H9 (cell line): ENCODE measurements around the gene VAV3. TPM values are rescaled to one million over a fixed set of nuclear protein-coding genes. Genes with fewer than 3 reads are reported as not detected.

Experiments
- DNase-seq: peaks from one replicate; pipeline ENCODE4 v3.0.0-alpha.2; 2017
- H2AFZ ChIP-seq: one replicate; pipeline ENCODE4 v1.6.1; 2013; ENCODE audit warnings: mild to moderate bottlenecking, low read length, control low read depth, moderate library complexity
- H2AK5ac ChIP-seq: 2 replicates; pipeline ENCODE4 v1.6.1; 2013; ENCODE audit warnings: low read length, control low read depth, mixed read lengths; ENCODE audit not compliant: insufficient read length
- H2BK120ac ChIP-seq: one replicate; pipeline ENCODE4 v1.6.1; 2013; ENCODE audit warnings: low read depth, mild to moderate bottlenecking, low read length, control low read depth, inconsistent platforms; ENCODE audit not compliant: poor library complexity, severe bottlenecking
- H2BK12ac ChIP-seq: 2 replicates; pipeline ENCODE4 v1.6.1; 2013; ENCODE audit warnings: low read length, control low read depth, mixed read lengths, low read depth; ENCODE audit not compliant: insufficient read length
- H2BK15ac ChIP-seq: 2 replicates; pipeline ENCODE4 v1.6.1; 2013; ENCODE audit warnings: low read depth, low read length, control low read depth
- H2BK20ac ChIP-seq: one replicate; pipeline ENCODE4 v1.6.1; 2013; ENCODE audit warnings: low read depth, mild to moderate bottlenecking, low read length, control low read depth, inconsistent platforms; ENCODE audit not compliant: poor library complexity, severe bottlenecking
- H2BK5ac ChIP-seq: 2 replicates; pipeline ENCODE4 v1.6.1; 2013; ENCODE audit warnings: low read length, control low read depth, mixed read lengths; ENCODE audit not compliant: insufficient read length
- H3K14ac ChIP-seq: 2 replicates; pipeline ENCODE4 v1.6.1; 2013; ENCODE audit warnings: low read length, control low read depth; ENCODE audit not compliant: insufficient read depth
- H3K18ac ChIP-seq: 2 replicates; pipeline ENCODE4 v1.6.1; 2013; ENCODE audit warnings: low read depth, mild to moderate bottlenecking, mixed read lengths, low read length, control low read depth; ENCODE audit not compliant: insufficient read length
- H3K23ac ChIP-seq: 2 replicates; pipeline ENCODE4 v1.6.1; 2013; ENCODE audit warnings: low read length, control low read depth, mixed read lengths, low read depth; ENCODE audit not compliant: insufficient read length
- H3K23me2 ChIP-seq: 2 replicates; pipeline ENCODE4 v1.6.1; 2013; ENCODE audit warnings: low read depth, mild to moderate bottlenecking, mixed read lengths, low read length, control low read depth; ENCODE audit not compliant: insufficient read length, poor library complexity, severe bottlenecking
- H3K27ac ChIP-seq: 2 replicates; pipeline ENCODE4 v1.5.1; 2013; ENCODE audit warnings: low read length, control low read depth, mixed read lengths, low read depth; ENCODE audit not compliant: insufficient read length
- H3K27me3 ChIP-seq: 2 replicates; pipeline ENCODE4 v1.6.1; 2013; ENCODE audit warnings: low read length, control low read depth, inconsistent platforms; ENCODE audit not compliant: insufficient read depth
- H3K4ac ChIP-seq: 2 replicates; pipeline ENCODE4 v1.6.1; 2013; ENCODE audit warnings: low read depth, mild to moderate bottlenecking, control low read depth, inconsistent platforms, low read length, moderate library complexity
- H3K4me1 ChIP-seq: 2 replicates; pipeline ENCODE4 v1.6.1; 2013; ENCODE audit warnings: low read length, control low read depth, inconsistent platforms; ENCODE audit not compliant: insufficient read depth
- H3K4me2 ChIP-seq: 2 replicates; pipeline ENCODE4 v1.6.1; 2013; ENCODE audit warnings: low read length, control low read depth, mixed read lengths; ENCODE audit not compliant: insufficient read length, insufficient read depth
- H3K56ac ChIP-seq: 2 replicates; pipeline ENCODE4 v1.6.1; 2013; ENCODE audit warnings: low read depth, mild to moderate bottlenecking, mixed read lengths, low read length, control low read depth; ENCODE audit not compliant: insufficient read length
- H3K79me1 ChIP-seq: 2 replicates; pipeline ENCODE4 v1.6.1; 2013; ENCODE audit warnings: low read depth, mild to moderate bottlenecking, moderate library complexity, low read length, control low read depth, inconsistent platforms; ENCODE audit not compliant: insufficient read depth, poor library complexity, severe bottlenecking
- H3K79me2 ChIP-seq: 2 replicates; pipeline ENCODE4 v1.6.1; 2013; ENCODE audit warnings: low read length, control low read depth, inconsistent platforms; ENCODE audit not compliant: insufficient read depth
- H3K9ac ChIP-seq: 2 replicates; pipeline ENCODE4 v1.6.1; 2013; ENCODE audit warnings: low read length, control low read depth, mixed read lengths; ENCODE audit not compliant: insufficient read length; ENCODE audit errors: extremely low read depth
- H3K9me3 ChIP-seq: one replicate; pipeline ENCODE4 v1.6.1; 2013; ENCODE audit warnings: low read depth, low read length, inconsistent platforms; ENCODE audit not compliant: control insufficient read depth
- H3T11ph ChIP-seq: one replicate; pipeline ENCODE4 v1.6.1; 2013; ENCODE audit warnings: mild to moderate bottlenecking, low read length, control low read depth, inconsistent platforms
- H4K20me1 ChIP-seq: one replicate; pipeline ENCODE4 v1.6.1; 2013; ENCODE audit not compliant: control insufficient read depth, insufficient read length, insufficient read depth
- H4K5ac ChIP-seq: 2 replicates; pipeline ENCODE4 v1.6.1; 2013; ENCODE audit warnings: low read depth, mild to moderate bottlenecking, mixed read lengths, low read length, control low read depth; ENCODE audit not compliant: insufficient read length
- H4K8ac ChIP-seq: replicated peaks from 2 replicates; pipeline ENCODE4 v1.6.1; 2013; ENCODE audit warnings: low read length, control low read depth, mixed read lengths, low read depth; ENCODE audit not compliant: insufficient read length
- H4K91ac ChIP-seq: 2 replicates; pipeline ENCODE4 v1.6.1; 2013; ENCODE audit warnings: low read depth, mild to moderate bottlenecking, moderate library complexity, mixed read lengths, low read length, control low read depth; ENCODE audit not compliant: insufficient read length
- H3K27ac Mint-ChIP-seq, 3 experiments: 2 replicates in 2 of 3; 3 replicates in 1 of 3; pipeline ENCODE4 v1.8.0; 2020 to 2021; ENCODE audit warnings: mixed read lengths in 3 of 3, mild to moderate bottlenecking in 1 of 3, moderate library complexity in 1 of 3
- H3K27me3 Mint-ChIP-seq: 2 replicates; pipeline ENCODE4 v1.8.0; 2021; ENCODE audit warnings: low read depth, mild to moderate bottlenecking, moderate library complexity, mixed read lengths
- H3K36me3 Mint-ChIP-seq, 3 experiments: 2 replicates in 2 of 3; 3 replicates in 1 of 3; pipeline ENCODE4 v1.8.0; 2020 to 2021; ENCODE audit warnings: low read depth in 3 of 3, mixed read lengths in 3 of 3; ENCODE audit not compliant: insufficient read depth in 1 of 3
- H3K4me1 Mint-ChIP-seq, 2 experiments: 2 replicates each; pipeline ENCODE4 v1.8.0; 2020; ENCODE audit warnings: mixed read lengths in 2 of 2
- H3K4me3 Mint-ChIP-seq, 2 experiments: 2 replicates in 1 of 2; 3 replicates in 1 of 2; pipeline ENCODE4 v1.8.0; 2020 to 2021; ENCODE audit warnings: mild to moderate bottlenecking in 2 of 2, mixed read lengths in 2 of 2, moderate library complexity in 1 of 2
- H3K9me3 Mint-ChIP-seq, 2 experiments: 2 replicates in 1 of 2; 3 replicates in 1 of 2; pipeline ENCODE4 v1.8.0; 2020; ENCODE audit warnings: mild to moderate bottlenecking in 2 of 2, mixed read lengths in 2 of 2, moderate library complexity in 1 of 2
- WGBS: extraction: QIAGEN DNeasy Blood & Tissue Kit; methylation state at CpG from one replicate; pipeline ENCODE4 v1.1.7; 2013; ENCODE audit warnings: missing lambda C conversion rate, low lambda C conversion rate, mixed read lengths; ENCODE audit not compliant: insufficient read length; ENCODE audit errors: extremely low coverage; 5-methylcytosine and 5-hydroxymethylcytosine counted together
- total RNA-seq: library from RNA; stranded (reverse); gene quantifications from 2 replicates; pipeline ENCODE4 v1.2.1, GENCODE V29; 2021
- TF ChIP-seq, protein P1 (sequence below): fragments of 200-600 bp; sonication (generic); conservative IDR thresholded peaks from 3 replicates; pipeline ENCODE4 v1.8.0; 2021; ENCODE audit warnings: antibody characterized with exemption, mild to moderate bottlenecking

The VAV3 gene
- total RNA-seq, 1 experiment from 2014 or later = 5.1 TPM

DNA sequence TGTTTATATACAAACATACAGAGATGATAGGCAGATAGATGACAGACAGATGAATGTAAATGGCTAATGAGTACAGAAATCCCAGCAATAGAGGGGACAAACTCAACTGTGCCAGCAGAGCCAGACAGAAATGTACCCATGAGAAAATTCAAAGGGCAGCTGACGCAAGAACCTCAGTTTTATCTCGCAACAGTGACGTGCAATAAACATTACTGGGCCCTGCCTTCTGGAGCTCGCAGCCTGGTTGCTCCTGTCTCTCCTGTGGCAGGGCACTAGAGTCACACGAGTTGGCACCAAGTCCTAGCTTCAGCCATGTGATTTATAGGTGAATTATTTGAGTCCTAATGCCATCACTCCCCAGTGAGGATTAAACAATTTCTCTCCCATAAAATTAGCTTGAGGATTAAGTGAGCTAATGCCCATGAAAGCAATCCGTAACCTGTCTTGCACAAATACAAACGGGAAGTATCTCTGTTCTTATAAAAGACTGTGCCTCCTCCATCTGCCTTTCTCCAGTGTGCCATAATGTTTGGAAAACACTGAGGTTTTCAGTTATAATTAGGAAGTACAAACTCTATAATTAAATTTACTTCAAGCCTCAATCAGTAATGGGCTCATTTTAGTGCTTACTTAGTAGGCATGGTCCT is 50.7 kb downstream of the VAV3 start:
- Histone ChIP-seq H3K56ac (no peak overlapping the region), H3K4me2 (no peak overlapping the region), H2BK12ac (no peak overlapping the region), H3T11ph (no peak overlapping the region), H3K27me3 (no peaks in the 10 kb centered on the region), H3K14ac (no peak overlapping the region), H3K18ac (no peak overlapping the region), H2BK15ac (no peak overlapping the region), H2BK5ac (no peak overlapping the region), H2BK20ac (no peak overlapping the region), H3K4me1 (no peaks in the 10 kb centered on the region), H3K4ac (no peak overlapping the region), H2BK120ac (no peak overlapping the region), H3K9me3 (no peaks in the 10 kb centered on the region), H4K8ac (no peak overlapping the region), H3K23ac (no peak overlapping the region), H3K23me2 (no peaks in the 10 kb centered on the region), H4K5ac (no peak overlapping the region), H4K20me1 (no peaks in the 10 kb centered on the region), H3K9ac (no peak overlapping the region), H3K79me2 (no peaks in the 10 kb centered on the region), H2AFZ (no peak overlapping the region), H3K27ac (no peak overlapping the region), H4K91ac (no peak overlapping the region), H3K79me1 (no peaks in the 10 kb centered on the region), H2AK5ac (no peak overlapping the region)
- Mint-ChIP-seq H3K27ac (peak overlapping the region in 2 of 3 experiments; percentile 58 to 62; a peak in 1 of 7 replicates), H3K4me1 (peaks cover 3 to 6% of the 10 kb centered on the region in 2 experiments; a peak in 2 of 4 replicates), H3K36me3 (no peaks in the 10 kb centered on the region; a peak in 1 of 7 replicates), H3K27me3 (no peaks in the 10 kb centered on the region), H3K4me3 (no peak overlapping the region), H3K9me3 (no peaks in the 10 kb centered on the region)
- no CpG with 5 or more reads among the region's 7 CpGs for WGBS
- DNase-seq = no peak
- TF ChIP-seq, protein P1, sequence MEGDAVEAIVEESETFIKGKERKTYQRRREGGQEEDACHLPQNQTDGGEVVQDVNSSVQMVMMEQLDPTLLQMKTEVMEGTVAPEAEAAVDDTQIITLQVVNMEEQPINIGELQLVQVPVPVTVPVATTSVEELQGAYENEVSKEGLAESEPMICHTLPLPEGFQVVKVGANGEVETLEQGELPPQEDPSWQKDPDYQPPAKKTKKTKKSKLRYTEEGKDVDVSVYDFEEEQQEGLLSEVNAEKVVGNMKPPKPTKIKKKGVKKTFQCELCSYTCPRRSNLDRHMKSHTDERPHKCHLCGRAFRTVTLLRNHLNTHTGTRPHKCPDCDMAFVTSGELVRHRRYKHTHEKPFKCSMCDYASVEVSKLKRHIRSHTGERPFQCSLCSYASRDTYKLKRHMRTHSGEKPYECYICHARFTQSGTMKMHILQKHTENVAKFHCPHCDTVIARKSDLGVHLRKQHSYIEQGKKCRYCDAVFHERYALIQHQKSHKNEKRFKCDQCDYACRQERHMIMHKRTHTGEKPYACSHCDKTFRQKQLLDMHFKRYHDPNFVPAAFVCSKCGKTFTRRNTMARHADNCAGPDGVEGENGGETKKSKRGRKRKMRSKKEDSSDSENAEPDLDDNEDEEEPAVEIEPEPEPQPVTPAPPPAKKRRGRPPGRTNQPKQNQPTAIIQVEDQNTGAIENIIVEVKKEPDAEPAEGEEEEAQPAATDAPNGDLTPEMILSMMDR = no peak
